Measurements from ENCODE around the gene CBLN3. TPM values are rescaled to one million over a fixed set of nuclear protein-coding genes. Genes with fewer than 3 reads are reported as not detected.

The CBLN3 gene
- total and polyA plus RNA-seq, 9 of the 15 experiments (the other 6 are each of a cell fraction or from before 2014, with no cell fraction given): 0.05 to 0.59 (median 0.26) TPM; not detected in 1

GRCh38 chr14:24403294-24403998, 26.0 kb downstream of the CBLN3 start (continued):
- no peak for TF ChIP-seq ZBTB40 (IDR thresholded peaks at IDR 0.05)
- no peak for TF ChIP-seq ZBTB40 (CRISPR knock-in tag; IDR thresholded peaks at IDR 0.05)
- TF ChIP-seq C11orf30 (IDR thresholded peaks at IDR 0.05; ENCODE audit: low read depth): peak; percentile 75
